SU-DHL-6 (cell line): ENCODE data around the gene MINDY3.

Experiments
- H2AFZ ChIP-seq: fragments of 200-600 bp; sonication (generic); 2 replicates; pipeline ENCODE4 v1.6.1; 2014; ENCODE audit warnings: low read depth, mild to moderate bottlenecking, moderate library complexity, mixed read lengths, antibody characterized with exemption, low read length; ENCODE audit not compliant: severe bottlenecking
- H3F3A ChIP-seq: fragments of 200-600 bp; shearing (Covaris generic); 2 replicates; pipeline ENCODE4 v1.6.0; 2016; ENCODE audit warnings: antibody characterized with exemption, mild to moderate bottlenecking; ENCODE audit not compliant: insufficient read depth
- H3K27ac ChIP-seq: fragments of 200-600 bp; sonication (generic); 2 replicates; pipeline ENCODE4 v1.5.1; 2016; ENCODE audit warnings: low read depth, mild to moderate bottlenecking, low read length, moderate library complexity, mixed read lengths
- H3K27me3 ChIP-seq: fragments of 200-600 bp; sonication (generic), shearing (Covaris generic); 2 replicates; pipeline ENCODE4 v1.6.0; 2014; ENCODE audit warnings: mild to moderate bottlenecking, low read length
- H3K36me3 ChIP-seq: fragments of 200-600 bp; sonication (generic); 2 replicates; pipeline ENCODE4 v1.6.1; 2014; ENCODE audit warnings: mild to moderate bottlenecking, low read length, mixed read lengths
- H3K4me2 ChIP-seq: fragments of 300-600, 200-600 bp; shearing (Covaris generic), sonication (generic); 2 replicates; pipeline ENCODE4 v1.6.0; 2014; ENCODE audit warnings: low read length, low read depth, mild to moderate bottlenecking; ENCODE audit not compliant: poor library complexity, severe bottlenecking
- H3K4me3 ChIP-seq: fragments of 200-600 bp; sonication (generic); 2 replicates; pipeline ENCODE4 v1.5.1; 2014; ENCODE audit warnings: antibody characterized with exemption, low read length, mild to moderate bottlenecking, mixed read lengths; ENCODE audit not compliant: insufficient read depth, poor library complexity, severe bottlenecking
- H3K79me2 ChIP-seq: fragments of 200-600 bp; sonication (generic); 2 replicates; pipeline ENCODE4 v1.6.1; 2014; ENCODE audit warnings: mild to moderate bottlenecking, low read length, moderate library complexity; ENCODE audit not compliant: insufficient read depth
- H3K9ac ChIP-seq: fragments of 200-600 bp; sonication (generic); 2 replicates; pipeline ENCODE4 v1.7.0; 2014; ENCODE audit warnings: mild to moderate bottlenecking, low read length
- H3K9me2 ChIP-seq: fragments of 200-600 bp; sonication (generic); replicated peaks from 2 replicates; pipeline ENCODE4 v1.6.1; 2014; ENCODE audit warnings: low read length; ENCODE audit not compliant: insufficient read depth
- H3K9me3 ChIP-seq: fragments of 200-600 bp; sonication (generic); 2 replicates; pipeline ENCODE4 v1.6.1; 2014; ENCODE audit warnings: low read length, mixed read lengths; ENCODE audit not compliant: insufficient read depth
- H4K20me1 ChIP-seq: fragments of 200-600 bp; sonication (generic); 2 replicates; pipeline ENCODE4 v1.6.1; 2014; ENCODE audit warnings: low read depth, mild to moderate bottlenecking, antibody characterized with exemption, low read length, moderate library complexity, mixed read lengths
- EZH2phosphoT487 ChIP-seq: fragments of 200-600 bp; sonication (generic), shearing (Covaris generic); conservative IDR thresholded peaks from 2 replicates; pipeline ENCODE4 v1.6.1; 2018; ENCODE audit warnings: mild to moderate bottlenecking, antibody characterized with exemption, low read length, moderate library complexity, mixed read lengths
- TF ChIP-seq, protein P1 (sequence below): fragments of 200-600 bp; sonication (generic); IDR thresholded peaks from one replicate; pipeline ENCODE4 v1.5.1; 2017; ENCODE audit warnings: antibody characterized with exemption, mild to moderate bottlenecking, low read length, moderate library complexity; ENCODE audit not compliant: insufficient read depth, poor library complexity, severe bottlenecking

Gene MINDY3

DNA sequence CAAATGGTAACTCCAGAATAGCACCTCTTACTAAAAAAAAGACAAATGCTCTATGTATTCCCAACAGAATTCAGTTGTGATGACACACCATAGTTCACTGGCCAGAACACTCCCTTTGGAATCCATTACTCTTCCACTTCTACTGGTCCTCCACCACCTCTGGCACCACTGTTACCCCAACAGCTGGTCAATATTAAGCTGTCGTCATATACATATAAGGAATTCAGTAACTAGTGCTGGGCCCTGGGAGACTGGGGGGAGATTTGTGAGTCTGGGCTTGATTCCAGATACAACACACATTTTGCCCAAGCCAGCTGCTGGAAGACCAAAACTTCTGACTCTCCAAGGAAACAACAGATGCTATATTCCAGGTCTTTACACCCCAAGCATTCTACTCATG, 114.6 kb downstream of the MINDY3 start:
- no peak overlapping the region for H2AFZ ChIP-seq
- H3K79me2 ChIP-seq: no peaks in the 10 kb centered on the region
- no peak for TF ChIP-seq EZH2phosphoT487
- TF ChIP-seq, protein P1, sequence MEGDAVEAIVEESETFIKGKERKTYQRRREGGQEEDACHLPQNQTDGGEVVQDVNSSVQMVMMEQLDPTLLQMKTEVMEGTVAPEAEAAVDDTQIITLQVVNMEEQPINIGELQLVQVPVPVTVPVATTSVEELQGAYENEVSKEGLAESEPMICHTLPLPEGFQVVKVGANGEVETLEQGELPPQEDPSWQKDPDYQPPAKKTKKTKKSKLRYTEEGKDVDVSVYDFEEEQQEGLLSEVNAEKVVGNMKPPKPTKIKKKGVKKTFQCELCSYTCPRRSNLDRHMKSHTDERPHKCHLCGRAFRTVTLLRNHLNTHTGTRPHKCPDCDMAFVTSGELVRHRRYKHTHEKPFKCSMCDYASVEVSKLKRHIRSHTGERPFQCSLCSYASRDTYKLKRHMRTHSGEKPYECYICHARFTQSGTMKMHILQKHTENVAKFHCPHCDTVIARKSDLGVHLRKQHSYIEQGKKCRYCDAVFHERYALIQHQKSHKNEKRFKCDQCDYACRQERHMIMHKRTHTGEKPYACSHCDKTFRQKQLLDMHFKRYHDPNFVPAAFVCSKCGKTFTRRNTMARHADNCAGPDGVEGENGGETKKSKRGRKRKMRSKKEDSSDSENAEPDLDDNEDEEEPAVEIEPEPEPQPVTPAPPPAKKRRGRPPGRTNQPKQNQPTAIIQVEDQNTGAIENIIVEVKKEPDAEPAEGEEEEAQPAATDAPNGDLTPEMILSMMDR: no peak
- H4K20me1 ChIP-seq: no peaks in the 10 kb centered on the region
- H3K27ac ChIP-seq: no peak overlapping the region
- no peaks in the 10 kb centered on the region for H3K9me3 ChIP-seq
- H3K9ac ChIP-seq: no peak overlapping the region
- no peaks in the 10 kb centered on the region for H3K27me3 ChIP-seq
- no peaks in the 10 kb centered on the region for H3K36me3 ChIP-seq
- H3K4me3 ChIP-seq: no peak overlapping the region
- H3F3A ChIP-seq: no peaks in the 10 kb centered on the region
- H3K4me2 ChIP-seq: no peak overlapping the region
- no peaks in the 10 kb centered on the region for H3K9me2 ChIP-seq

DNA sequence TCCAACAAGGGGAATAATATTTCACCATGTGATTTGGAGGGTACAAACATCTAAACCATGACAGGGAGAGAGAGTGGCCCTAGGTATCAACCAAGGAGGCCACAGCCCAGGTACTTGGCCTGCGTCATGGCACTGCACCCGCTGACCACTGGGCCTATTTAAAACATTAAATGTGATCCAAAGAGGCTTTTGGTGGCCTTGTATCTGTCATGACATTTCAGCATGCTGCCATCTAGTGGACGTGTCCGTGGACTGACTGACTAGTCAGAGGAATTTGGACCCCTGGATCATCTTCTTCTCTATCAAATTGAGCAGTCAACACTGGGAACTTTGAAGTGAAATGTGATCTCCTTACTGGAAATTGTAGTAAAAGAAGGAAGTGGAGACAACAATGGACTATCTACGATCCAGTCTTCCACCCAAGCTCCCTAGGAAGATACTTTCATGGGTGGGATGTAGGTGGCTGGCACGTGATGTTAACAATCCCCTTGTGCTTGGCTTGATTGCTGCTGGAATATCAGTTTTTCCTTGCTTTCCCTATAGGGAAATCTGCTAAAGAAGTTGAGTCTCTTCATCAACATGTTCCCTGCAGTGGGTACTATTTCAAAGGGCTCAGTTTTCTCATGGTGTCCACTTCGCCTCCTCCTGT, 116.0 kb downstream of the MINDY3 start:
- Histone ChIP-seq H3K9me3 (no peaks in the 10 kb centered on the region), H3K4me3 (no peak overlapping the region), H2AFZ (no peak overlapping the region), H4K20me1 (no peaks in the 10 kb centered on the region), H3K4me2 (no peak overlapping the region), H3F3A (no peaks in the 10 kb centered on the region), H3K9me2 (no peaks in the 10 kb centered on the region), H3K79me2 (no peaks in the 10 kb centered on the region), H3K9ac (no peak overlapping the region), H3K36me3 (no peaks in the 10 kb centered on the region), H3K27ac (no peak overlapping the region), H3K27me3 (no peaks in the 10 kb centered on the region)
- TF ChIP-seq, protein P1: peak; percentile 54
- no peak for TF ChIP-seq EZH2phosphoT487

DNA sequence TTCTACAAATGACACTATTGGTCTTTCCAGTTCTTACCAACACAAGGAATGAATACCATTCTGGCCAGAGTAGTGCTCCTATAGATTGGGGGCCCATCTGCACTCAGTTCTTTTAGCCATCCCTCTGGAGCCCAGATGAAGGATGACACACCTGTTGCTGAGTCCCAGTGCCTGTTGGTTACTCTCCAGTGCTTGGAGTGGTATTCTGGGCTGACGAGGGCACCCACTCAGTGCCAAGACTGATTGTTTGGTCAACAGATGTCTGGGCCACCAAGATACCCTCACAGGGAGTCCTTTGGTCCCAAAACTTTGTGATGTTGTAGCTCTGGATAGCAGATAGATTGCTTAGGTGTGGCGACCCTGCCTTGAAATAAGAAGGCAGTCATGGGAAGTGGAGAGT, 116.9 kb downstream of the MINDY3 start:
- H3K4me3 ChIP-seq: no peak overlapping the region
- H3K27ac ChIP-seq: no peak overlapping the region
- H4K20me1 ChIP-seq: no peaks in the 10 kb centered on the region
- no peaks in the 10 kb centered on the region for H3K9me3 ChIP-seq
- H3K27me3 ChIP-seq: no peaks in the 10 kb centered on the region
- no peaks in the 10 kb centered on the region for H3K36me3 ChIP-seq
- H2AFZ ChIP-seq: no peak overlapping the region
- H3F3A ChIP-seq: no peaks in the 10 kb centered on the region
- no peaks in the 10 kb centered on the region for H3K79me2 ChIP-seq
- TF ChIP-seq, protein P1: no peak
- TF ChIP-seq EZH2phosphoT487: no peak
- no peak overlapping the region for H3K4me2 ChIP-seq
- no peaks in the 10 kb centered on the region for H3K9me2 ChIP-seq
- H3K9ac ChIP-seq: no peak overlapping the region
